NCI-H2107 (cell line): Measurements from ENCODE around the gene CAMKK1.

Experiments
- DNase-seq: peaks from one replicate; lab custom pipeline; 2025; lab: John Stamatoyannopoulos, UW

Gene CAMKK1

DNA sequence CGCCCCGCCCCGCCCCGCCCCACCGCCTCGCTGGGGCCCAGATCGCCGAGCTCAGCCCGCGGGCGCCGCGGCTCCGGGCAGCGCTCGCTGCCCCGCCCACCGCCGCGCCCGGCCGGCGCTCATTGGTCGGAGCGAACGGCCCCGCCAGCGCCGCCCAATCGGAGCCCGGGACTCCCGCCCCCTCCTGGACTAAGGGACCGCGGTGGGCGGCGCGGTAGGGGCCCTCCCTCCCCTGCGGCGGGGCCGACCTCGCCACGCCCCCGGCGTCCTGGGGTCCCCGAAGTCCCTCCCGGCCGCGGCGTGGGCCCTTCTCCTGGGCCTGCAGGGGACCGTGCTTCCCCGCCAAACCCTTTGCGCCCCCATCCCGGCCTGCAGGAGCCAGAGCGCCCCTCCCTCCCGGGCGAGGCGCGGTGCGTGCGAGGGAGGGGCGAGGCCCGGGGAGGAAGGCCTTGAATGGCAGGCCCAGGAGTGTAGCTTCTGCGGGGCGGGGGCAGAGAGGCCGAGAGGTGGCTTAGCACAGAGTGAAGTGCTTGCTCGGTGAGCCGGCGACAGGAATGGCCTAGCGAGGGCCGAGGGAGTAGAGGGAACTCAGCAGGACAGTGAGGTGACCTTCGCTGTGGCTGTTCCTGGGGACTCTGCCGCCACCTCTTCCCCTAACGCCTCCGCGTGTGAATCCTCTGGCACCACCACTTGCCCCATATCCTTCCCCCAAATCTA is at the start of gene CAMKK1:
TSS of gene CAMKK1 (minus strand) at position 51 of the 717 bp plus-strand sequence. CDS start 7,366 bp downstream, outside the sequence.
- no peak for DNase-seq

DNA sequence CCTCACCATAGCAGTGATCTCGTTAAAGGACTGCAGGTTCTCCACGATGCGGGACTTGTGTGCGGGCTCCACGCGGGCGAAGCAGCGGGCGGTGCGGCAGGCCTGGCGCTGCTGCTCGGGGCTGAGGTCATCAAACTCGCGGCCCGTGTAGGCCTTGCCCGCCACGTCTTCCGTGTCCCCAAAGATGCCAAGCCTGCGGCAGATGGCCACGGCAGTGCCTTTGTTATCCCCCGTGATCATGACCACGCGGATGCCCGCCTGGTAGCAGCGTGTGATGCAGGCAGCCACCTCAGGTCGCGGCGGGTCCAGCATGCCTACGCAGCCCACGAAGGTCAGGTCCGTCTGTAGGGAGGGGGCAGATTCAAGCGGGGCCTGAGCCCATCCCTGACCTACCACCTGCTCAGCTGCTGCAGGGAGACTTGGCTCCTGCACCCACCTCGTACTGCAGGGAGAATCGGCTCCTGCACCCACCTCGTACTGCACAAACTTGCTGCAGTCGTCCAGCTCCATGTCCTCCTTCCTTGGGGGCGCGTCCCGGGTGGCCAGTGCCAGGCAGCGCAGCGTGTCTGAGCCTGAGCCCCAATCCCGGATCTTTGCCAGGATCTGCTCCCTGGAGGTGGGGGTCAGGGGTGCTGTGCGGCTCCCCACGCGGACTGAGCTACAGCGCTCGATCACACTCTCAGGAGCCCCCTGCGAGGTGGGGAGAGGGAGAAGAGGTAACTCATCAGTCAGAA is 48.3 kb upstream of the CAMKK1 start:
- DNase-seq, result no peak

DNA sequence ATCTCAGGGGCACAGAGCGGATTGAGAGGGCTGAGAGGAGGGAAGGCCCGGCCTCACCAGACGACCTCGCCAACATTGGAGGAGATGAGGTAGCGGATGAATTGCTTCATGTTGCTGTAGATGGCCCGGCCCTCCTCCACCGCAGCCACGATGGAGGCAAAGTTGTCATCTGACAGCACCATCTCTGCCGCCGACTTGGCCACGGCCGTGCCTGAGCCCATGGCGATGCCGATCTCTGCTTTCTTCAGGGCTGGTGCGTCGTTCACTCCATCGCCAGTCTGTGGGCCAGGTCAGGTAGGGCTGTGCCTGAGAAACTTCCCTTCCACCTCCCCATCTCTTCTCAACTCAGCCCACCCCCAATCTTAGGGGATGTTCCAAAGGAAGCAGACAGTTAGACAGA is 44.5 kb upstream of the CAMKK1 start:
- no peak for DNase-seq

DNA sequence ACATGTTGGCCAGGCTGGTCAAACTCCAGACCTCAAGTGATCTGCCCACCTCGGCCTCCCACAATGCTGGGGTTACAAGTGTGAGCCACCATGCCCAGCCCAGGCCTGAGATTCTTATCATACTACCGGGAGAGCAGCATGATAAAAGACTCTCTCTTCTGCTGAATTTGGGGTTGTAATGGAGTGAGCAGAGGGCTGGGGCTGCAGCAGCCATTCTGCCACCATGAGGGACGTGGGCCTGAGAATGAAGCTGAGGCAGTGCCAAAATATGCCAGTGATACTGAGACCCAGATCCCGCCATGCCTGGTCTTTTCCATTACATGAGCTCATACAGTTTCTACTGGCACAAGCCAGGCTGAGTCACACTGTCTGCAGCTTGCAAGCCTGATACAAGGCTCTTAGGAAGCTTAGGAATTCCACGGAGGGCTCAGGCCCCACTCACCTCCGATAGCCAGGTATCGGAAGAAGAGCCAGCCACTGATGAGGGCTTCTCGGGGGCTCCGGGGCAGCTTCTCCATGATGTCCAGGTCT is 43.0 kb upstream of the CAMKK1 start:
- DNase-seq, result no peak

DNA sequence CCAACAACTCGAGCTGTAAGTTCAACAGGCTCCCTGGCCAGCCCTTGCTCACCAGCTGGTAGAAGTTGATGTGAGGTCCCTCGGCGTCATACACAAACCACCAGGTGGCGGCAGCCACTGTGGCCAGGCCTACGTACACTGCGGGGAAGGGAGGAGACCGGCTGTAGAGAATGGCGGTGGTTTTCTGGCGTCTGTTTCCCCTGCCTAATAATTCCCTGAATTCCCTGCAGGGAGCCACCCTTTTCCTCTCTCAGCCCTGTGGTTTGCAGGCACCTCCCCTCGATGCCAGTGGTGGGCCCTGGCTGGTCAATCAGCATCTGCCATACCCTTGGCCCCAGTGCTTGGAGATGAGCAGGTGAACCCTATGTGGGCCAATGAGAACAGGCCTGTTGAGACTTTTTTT is 42.3 kb upstream of the CAMKK1 start:
- peak; percentile 32 for DNase-seq

DNA sequence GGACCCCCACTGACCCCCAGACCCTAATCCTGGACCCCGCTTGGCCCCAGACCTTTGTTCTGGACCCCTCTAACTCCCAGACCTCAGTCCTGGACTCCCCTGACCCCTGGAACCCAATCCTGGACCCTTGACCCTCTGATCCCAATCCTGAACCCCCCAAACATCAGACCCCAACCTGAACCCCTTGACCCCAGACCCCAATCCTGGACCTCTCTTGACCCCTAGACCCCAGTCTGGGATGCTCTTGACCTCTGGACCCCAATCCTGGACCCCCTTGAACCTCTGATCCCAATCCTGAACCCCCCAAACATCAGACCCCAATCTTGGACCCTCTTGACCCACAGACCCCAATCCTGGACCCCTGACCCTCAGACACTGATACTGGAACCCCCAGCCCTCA is 36.9 kb upstream of the CAMKK1 start:
- no peak for DNase-seq

DNA sequence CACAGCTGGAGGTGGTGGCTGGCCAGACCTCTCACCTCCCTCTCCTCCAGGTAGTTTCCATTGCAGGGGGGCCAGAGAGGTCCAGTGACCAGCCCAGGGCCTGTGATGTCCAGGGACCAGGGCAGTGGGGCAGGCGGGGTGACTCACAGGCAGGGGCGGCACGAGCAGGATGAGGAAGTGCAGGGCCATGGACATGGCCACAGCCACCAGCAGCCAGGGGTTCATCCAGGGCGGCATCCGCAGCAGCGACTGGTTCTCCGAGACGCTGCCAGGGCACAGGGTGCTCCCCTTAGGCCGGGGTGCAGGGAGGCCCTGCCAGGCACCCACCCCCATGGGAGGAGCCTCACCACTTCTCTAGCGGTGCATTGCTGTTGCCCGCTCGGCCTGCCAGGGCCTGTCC is 36.3 kb upstream of the CAMKK1 start:
- DNase-seq, result no peak

DNA sequence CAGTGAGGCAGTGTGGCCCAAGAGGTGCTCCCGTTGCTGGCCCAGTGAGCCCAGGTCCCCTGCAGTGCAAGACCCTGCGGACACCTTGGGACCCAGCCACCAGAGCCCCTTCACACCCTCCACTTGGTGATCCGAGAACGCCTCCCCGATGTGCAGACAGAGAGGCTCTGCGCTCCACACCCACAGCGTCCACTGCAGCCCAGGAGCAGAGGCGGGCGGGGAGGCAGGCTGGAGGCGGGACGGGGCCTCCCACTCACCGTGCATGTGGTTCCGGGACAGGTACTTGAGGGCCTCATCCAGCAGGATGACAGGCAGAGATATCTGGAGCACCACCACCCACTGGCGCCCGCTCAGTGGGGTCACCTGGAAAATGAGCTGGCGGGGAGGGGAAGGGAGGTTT is 35.6 kb upstream of the CAMKK1 start:
- DNase-seq, result no peak

DNA sequence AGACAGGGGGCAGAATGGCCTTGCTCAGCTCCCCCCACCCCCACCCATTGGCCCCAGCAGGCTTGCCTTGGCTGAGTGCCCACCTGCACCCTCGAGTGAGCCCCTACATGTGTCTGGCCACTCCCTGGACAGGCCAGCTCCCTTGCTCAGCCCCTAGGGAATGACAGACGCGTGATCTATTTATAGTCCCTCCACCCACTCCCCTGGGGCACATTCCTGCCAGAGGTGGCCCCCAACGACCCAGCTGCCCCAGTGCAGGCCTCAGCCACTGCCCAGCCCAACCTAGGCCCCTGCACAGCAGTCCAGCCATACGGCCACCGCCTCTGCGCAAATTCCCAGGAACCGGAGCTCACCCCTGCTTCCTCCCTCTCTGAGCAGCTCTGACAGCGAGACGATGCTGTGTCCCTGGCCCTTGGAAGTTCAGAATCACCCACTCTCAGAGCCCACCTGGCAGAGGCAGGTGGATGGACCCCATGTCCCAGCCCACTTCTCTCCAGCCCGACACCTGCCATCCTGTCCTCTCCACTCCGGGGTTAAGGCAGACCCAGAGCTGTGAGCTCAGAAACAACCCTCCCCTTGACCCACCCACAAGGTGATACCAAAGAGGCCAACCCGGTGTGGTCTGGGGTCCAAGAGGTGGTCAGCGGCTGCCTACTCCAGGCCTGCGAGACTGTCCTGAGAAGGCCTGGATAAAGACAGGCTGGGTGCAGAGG is 34.9 kb upstream of the CAMKK1 start:
- DNase-seq, result no peak

DNA sequence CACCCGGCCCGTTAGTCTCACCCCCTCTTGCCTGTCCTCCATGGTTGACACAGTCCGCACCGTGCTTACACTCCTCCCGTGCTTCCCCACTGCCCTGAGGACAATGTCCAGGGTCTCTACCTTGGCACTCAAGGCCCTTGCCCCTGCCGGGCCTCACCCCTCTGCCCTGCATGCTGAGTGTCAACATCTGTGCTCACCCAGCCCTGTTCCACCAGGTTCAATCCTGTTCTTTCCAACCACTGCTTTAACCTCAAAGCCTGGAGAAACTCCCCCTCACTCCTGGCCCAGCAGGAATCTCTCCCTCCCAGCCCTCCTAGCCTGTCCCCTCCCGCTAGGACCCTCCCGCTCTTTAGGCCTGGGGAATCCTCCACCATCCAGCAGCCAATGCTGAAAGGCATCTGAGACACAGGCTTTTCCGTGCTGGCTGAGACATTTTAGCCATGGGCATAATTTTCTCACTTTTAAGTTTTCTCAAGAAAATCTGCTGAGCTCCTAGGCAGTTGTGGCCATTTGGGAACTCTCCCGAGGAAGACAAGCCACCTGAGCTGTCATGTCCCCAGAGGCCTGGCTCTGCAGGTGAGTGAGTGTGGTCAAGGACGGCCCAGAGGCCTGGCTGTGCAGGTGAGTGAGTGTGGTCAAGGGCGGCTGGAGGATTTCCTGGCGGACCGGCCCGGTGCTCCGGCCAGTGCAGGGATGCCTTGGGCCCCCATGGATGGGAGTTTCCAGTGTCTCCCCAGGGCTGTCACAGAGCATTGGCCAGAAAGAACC is 34.2 kb upstream of the CAMKK1 start:
- DNase-seq, result no peak

DNA sequence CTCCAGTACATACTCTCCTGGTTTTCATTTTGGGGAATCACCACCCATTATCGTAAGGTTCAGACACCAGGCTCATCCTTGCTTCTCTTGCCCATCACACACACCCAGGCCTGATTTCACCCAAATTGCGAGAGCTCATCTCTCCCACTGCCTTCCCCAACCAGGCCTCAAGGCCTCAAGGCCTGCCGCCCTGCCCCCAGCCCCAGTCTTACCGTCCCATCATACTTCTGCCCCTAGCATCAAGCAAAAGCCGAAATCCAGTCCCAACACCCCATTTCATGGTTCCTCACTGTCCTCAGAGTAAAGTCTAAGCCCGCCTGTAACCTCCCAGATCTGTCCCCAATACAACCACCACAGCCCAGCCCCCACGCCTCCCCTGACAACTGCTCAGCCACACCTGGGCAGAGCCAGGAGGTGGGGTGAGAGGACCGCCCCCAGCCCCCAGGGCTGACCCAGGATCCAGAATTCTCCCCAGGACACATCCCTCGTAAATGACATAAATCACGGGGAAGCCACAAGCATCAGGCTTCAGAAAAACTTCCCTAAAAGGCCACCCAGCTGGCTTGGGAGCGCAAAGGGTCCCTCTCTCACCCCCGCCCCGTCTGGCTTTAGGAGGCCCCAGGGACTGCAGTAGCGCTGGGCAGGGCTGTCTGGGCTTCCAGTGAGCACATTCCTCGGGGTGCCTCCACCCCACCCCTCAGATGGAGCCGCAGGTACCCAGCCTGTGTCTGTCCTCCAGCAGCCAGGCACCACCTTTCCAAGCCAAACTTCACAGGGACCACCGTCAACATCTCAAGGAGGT is 33.0 kb upstream of the CAMKK1 start:
- DNase-seq, result no peak

DNA sequence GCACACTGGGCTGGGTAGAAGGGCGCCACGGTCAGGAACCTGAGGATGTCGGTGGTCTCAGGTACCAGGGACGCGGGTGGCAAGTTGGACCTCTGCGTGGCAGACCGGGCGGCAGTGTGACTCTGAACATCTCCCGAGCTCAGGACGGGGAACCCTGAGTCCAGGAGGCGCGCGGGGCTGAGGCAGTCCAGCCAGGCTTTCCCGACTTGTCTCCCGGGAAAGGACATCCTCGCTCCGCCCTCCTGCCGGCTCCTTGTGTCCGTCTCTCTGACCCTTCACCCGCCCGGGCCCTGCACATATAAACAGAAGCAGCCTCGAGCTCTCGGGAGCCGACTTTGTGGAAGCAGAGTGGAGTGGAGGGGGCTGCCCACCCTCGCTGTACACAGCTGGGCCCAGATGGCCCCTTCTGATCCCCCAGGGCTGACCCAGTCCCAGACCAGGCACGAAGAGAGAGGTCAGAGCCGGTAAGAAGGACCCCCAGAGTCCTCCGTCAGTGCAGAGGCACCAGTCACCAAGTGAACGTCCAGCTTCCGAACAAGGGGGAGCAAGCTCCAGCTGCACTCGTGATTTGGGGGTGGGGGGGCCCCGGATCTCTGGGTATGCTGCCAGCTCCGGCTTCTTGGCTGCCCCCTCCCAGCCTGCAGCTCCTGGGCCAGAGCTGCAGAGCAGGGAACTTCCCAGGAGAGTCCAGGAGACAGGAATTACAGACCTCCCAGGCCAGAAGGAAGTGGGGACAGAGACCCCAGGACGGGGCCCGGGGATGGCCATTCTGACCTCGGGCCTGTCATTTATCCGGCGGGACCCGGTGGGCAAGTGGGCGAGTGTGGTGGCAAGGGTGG is 31.9 kb upstream of the CAMKK1 start:
- no peak for DNase-seq

DNA sequence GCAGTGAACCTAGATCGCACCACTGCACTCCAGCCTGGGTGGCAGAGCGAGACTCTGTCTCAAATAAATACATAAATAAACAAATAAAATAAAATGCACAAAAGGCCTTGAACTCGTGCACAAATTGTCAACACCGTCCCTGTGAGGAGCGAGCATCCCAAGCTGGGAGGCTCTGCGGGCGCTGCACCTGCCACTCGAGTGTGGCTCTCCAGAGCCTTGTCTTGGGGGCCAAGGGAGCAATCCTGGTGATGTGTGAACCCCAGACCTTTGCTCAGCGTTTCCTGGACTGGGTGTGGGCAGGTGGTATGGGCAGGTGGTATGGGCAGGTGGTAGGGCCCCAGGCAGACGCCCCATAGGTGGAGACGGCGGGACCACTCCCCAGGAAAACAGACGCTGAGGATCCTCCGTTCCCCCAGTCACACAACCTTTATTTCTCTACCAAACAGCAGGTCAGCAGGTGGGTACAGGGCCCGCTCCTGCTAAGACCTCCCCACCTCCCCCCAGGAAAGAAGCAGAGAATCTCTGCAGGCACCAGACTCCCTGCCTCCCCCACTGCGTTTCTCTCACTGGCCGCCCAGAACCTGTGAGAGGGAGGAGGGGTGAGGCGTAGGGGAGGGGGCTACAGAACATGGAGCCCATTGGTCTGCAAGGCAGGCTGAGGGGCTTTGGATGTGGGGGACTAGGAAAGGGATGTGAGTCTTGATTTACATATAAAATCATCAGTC is 30.8 kb upstream of the CAMKK1 start:
- no peak for DNase-seq

DNA sequence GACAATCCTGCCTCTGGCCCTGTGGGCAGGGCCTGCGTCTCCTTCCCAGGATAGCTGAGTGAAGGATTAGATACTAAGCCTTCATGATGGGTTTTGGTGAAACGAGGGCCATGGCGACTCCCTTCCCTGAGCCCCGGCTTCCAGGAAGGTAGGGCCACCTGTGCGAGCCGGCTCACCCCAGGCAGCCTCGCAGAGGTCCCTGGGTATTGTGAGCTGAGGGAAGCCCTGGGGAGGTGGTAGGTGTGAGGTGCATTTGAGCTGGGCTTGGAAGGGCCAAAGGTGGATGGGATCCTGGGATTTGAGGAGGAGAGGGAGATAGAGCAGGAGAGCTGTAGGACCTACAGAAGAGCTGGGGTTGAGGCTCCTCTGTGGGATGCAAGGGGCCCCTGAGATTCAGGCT is 29.9 kb upstream of the CAMKK1 start:
- DNase-seq, result no peak

DNA sequence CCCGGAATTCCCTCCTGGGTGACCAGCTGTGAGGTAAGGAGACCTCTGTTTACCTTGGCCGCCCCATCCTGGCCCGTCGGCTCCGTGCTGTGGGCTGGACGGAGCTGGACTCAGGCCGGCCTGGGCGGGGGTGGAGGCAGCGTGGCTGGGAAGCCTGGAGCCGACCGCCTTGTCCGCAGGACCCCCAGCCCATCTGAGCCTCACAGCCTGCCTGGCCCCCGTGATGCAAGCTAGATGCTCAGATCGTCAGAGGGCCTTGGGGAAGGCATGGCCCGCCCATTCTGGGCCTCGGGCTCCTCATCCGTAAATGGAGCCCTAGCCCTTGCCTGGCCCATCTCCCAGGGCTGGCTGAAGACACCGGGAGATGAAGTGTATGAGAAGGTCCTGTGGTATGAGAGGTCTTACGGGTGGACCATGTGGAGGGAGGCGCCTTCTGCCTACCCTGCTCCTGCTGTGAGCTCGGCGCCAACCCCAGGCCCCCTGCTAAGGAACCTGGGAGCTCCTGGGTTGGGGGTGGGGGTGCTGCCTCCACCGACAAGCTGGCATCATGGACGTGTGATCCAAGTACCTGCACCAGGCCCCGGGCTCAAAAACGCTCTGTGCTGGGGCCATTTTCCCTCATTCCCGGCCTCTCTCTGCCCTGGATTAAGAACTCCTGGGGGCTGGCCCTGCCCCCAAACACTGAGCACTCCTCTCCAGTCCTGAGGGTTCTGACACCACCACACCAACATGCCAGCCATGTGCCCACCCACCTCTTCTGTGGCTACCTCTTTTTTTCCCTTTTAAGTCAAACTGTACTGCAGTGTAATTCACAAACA is 28.9 kb upstream of the CAMKK1 start:
- DNase-seq, result no peak

DNA sequence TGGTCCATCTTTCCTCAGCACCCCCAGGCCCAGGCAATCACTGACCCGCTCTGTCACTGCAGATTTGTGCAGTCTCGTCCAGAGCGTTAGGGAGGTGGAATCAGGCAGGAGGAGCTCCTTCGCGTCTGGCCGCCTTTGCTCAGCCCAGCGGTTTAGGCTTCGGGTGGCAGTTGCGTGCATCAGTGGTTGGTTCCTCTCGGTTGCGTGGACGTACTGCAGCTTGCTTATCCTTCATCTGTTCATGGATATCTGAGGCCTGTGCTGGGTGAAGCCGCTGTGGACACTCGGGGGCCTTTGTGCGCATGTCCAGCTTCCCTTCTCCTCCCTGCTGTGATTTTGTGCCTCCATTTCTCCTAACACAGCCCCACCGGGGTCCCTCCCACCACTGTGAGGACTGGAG is 28.2 kb upstream of the CAMKK1 start:
- no peak for DNase-seq

DNA sequence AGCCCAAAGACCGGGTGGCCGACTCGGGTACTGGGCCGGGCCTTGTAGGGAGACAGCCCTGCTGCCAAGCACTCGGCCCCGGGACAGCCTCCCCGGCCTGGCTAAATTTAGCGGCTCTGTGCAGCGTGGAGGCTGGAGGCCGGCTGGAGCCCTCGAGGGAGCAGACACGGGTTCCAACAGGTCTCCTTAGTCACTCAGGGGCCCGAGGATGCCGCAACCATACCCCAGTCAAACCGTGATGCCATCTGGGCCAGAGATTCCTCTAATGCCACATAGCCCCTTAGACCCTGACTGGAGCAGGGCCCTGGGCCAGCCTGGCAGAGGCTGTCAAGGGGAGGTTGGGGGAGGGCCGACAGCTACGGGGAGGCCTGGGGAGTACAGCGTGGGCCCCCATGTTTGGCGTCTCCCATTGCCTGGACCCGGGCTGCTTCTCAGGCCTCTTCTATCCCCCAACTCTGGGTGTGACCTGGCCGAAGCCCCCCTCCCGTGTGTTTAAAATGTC is 26.3 kb upstream of the CAMKK1 start:
- DNase-seq, result no peak

DNA sequence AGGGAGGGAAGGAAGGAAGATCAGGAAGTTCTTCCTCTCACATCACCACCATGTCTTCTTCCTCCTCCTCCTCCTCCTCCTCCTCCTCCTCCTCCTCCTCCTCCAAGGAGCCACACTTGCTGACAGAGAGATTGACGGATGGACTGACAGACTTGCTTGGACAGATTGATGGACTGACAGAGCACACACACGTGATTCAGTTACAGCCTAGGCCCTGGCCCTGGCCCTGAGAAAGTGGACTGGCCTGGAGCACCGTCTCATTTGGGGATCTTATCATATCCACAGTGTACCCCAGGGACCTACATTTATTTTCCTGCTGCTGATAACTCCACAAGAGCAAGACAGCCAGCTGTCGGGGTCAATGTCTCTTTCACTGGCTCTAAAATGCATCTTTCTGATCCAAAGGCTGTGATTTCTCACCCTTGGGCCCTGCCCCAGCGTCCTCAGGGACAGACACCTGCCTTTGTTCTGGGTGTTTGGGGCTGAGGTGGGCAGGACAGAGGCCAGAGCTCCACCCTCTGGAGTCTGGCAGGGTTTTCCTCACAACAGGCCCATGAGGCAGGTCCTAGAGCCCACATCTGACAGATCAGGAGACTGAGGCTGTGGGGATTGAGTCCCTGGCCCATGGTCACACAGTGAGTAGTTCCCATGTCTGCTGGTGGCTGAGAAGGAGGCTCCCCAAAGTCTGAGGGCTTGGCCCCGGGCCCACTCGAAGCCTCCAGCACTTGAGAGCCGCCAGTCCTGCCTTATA is 25.7 kb upstream of the CAMKK1 start:
- no peak for DNase-seq
